GM15510 (cell line): ENCODE data around the gene IQCK.

Experiments
- POLR2A ChIP-seq: IDR thresholded peaks from 3 replicates; pipeline ENCODE4 v1.6.1; 2011; ENCODE audit warnings: borderline replicate concordance; ENCODE audit not compliant: insufficient read length; ENCODE audit errors: extremely low read depth

The IQCK gene

GRCh38 chr16:19882186-19882585 is 164.1 kb downstream of the IQCK start:
- TF ChIP-seq POLR2A: no peak

GRCh38 chr16:19882646-19883045 is 164.6 kb downstream of the IQCK start:
- TF ChIP-seq POLR2A: no peak

- no peak for TF ChIP-seq POLR2A
Measured at GRCh38 chr16:19883296-19883965, 165.4 kb downstream of the IQCK start.

GRCh38 chr16:19883966-19884485 is 166.0 kb downstream of the IQCK start:
- no peak for TF ChIP-seq POLR2A

GRCh38 chr16:19884611-19885450 is 166.8 kb downstream of the IQCK start, which contains the start of gene GPRC5B:
GPRC5B (minus strand) TSS chr16:19884848; CDS start chr16:19872845, 12,003 bp downstream.
- TF ChIP-seq POLR2A: no peak

- TF ChIP-seq POLR2A: no peak
Measured at GRCh38 chr16:19885451-19886072, 167.5 kb downstream of the IQCK start.

GRCh38 chr16:19886073-19886941 is 168.2 kb downstream of the IQCK start:
- TF ChIP-seq POLR2A: no peak

GRCh38 chr16:19888834-19889233 is 170.8 kb downstream of the IQCK start:
- no peak for TF ChIP-seq POLR2A

GRCh38 chr16:19890901-19891300 is 172.8 kb downstream of the IQCK start:
- TF ChIP-seq POLR2A: no peak

GRCh38 chr16:19892902-19893301 is 174.8 kb downstream of the IQCK start:
- TF ChIP-seq POLR2A: no peak

GRCh38 chr16:19894586-19894985 is 176.5 kb downstream of the IQCK start:
- no peak for TF ChIP-seq POLR2A

- TF ChIP-seq POLR2A: no peak
Measured at GRCh38 chr16:19896951-19897350, 178.9 kb downstream of the IQCK start.

GRCh38 chr16:19898166-19898565 is 180.1 kb downstream of the IQCK start:
- TF ChIP-seq POLR2A: no peak

GRCh38 chr16:19898924-19899604 is 181.0 kb downstream of the IQCK start:
- no peak for TF ChIP-seq POLR2A
